Epithelial cell of proximal tubule (primary cell): ENCODE measurements around the gene FRAS1. TPM values are rescaled to one million over a fixed set of nuclear protein-coding genes. Genes with fewer than 3 reads are reported as not detected.
"Not testable (repeated sequence)": the region's sequence is repeated elsewhere in the genome, so short reads cannot be mapped to it uniquely, and the experiment has no call there.

Experiments used
- DNase-seq: peaks from one replicate; pipeline ENCODE4 v3.0.0-alpha.2; 2011; ENCODE audit warnings: low read depth
- H3K4me3 ChIP-seq: 2 replicates; pipeline ENCODE4 v1.5.1; 2011; ENCODE audit warnings: low read depth, mild to moderate bottlenecking, low read length
- total RNA-seq: library from RNA; depleted of rRNA; stranded (reverse); fragments of >200 nt; gene quantifications from 2 replicates; pipeline ENCODE4 v1.2.3, GENCODE V29; 2015
- TF ChIP-seq, protein P1 (sequence below): conservative IDR thresholded peaks from 2 replicates; pipeline ENCODE4 v1.5.1; 2012; ENCODE audit warnings: low read depth, mild to moderate bottlenecking, low read length

The FRAS1 gene
- total RNA-seq, 1 donor from 2014 or later = 9.1 TPM

DNA sequence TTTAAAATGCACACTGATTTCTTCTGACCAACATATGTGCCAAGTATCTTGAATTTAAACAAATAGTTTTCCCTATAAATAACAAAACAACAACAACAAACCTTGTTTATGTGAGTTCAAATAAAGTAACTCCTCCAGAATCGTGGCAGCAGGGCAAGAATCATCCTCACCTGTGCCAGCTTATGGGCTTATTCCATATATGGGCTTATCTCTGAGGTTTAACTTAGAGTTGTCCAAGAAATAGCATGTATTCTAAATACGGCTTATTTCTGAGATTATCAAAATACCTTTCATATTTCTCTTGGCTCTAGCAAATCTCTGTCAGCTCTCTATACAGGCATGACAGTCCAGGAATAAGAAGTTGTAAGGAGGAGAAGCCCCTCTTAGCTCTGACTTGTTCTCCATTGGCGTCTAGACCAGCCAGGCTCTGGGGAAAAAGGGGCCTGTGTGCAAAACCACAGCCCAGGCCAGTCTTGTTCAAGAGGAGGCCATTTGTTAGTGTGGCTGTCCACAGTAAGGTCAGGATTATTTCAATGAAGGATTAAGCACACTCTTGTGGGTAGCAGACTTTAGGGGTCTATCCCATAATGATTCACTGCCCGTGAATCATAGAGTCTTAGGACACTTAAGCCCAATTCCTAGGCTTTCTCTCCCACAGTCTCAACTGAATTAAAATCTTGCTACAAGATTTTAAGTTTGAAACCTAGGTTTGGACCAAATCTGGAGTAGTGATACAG is 63.2 kb downstream of the FRAS1 start:
- H3K4me3 ChIP-seq = no peak overlapping the region
- TF ChIP-seq, protein P1, sequence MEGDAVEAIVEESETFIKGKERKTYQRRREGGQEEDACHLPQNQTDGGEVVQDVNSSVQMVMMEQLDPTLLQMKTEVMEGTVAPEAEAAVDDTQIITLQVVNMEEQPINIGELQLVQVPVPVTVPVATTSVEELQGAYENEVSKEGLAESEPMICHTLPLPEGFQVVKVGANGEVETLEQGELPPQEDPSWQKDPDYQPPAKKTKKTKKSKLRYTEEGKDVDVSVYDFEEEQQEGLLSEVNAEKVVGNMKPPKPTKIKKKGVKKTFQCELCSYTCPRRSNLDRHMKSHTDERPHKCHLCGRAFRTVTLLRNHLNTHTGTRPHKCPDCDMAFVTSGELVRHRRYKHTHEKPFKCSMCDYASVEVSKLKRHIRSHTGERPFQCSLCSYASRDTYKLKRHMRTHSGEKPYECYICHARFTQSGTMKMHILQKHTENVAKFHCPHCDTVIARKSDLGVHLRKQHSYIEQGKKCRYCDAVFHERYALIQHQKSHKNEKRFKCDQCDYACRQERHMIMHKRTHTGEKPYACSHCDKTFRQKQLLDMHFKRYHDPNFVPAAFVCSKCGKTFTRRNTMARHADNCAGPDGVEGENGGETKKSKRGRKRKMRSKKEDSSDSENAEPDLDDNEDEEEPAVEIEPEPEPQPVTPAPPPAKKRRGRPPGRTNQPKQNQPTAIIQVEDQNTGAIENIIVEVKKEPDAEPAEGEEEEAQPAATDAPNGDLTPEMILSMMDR = no peak
- DNase-seq = no peak

DNA sequence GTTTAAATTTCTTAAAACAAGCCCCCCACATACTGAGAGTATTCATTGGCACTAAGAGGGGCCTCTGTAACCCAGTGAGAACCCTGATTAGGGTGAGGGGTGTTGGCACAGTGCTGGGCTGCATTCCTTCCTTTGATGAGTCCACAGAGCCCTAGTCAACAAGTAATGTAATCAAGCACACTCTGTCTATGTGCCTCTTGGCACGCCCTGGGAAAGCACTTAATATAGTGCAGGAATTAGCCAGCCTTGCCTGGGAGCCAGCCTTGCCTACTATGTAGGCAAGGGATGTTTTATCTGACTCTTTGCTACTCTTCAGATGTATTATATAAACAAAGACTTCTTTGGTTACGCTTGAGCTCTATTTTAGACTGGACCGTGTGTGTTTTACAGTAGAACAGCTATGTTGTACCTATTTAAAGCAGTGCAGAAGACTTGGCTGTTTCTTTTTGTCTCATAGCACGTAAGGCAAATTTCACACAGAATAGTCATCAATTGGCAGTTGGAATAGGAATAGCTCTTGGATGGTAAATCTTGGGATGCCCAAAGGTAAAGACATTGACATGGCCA is 64.3 kb downstream of the FRAS1 start:
- TF ChIP-seq, protein P1 = no peak
- DNase-seq = no peak

DNA sequence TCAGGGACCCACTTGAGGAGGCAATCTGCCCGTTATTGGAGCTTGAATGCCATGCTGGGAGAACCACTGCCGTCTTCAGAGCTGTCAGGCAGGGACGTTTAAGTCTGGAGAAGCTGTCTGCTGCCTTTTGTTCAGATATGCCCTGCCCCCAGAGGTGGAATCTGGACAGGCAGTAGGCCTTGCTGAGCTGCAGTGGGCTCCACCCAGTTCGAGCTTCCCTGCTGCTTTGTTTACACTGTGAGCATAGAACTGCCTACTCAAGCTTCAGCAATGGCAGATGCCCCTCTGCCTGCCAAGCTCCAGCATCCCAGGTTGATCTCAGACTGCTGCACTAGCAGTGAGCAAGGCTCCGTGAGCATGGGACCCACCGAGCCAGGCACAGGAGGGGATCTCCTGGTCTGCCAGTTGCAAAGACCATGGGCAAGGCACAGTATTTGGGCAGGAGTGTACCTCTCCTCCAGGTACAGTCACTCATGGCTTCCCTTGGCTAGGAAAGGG is 68.8 kb downstream of the FRAS1 start:
- H3K4me3 ChIP-seq, DNase-seq: not testable (repeated sequence)

More for the DNA sequence above, 64.3 kb downstream of the FRAS1 start:
- H3K4me3 ChIP-seq = no peak overlapping the region

DNA sequence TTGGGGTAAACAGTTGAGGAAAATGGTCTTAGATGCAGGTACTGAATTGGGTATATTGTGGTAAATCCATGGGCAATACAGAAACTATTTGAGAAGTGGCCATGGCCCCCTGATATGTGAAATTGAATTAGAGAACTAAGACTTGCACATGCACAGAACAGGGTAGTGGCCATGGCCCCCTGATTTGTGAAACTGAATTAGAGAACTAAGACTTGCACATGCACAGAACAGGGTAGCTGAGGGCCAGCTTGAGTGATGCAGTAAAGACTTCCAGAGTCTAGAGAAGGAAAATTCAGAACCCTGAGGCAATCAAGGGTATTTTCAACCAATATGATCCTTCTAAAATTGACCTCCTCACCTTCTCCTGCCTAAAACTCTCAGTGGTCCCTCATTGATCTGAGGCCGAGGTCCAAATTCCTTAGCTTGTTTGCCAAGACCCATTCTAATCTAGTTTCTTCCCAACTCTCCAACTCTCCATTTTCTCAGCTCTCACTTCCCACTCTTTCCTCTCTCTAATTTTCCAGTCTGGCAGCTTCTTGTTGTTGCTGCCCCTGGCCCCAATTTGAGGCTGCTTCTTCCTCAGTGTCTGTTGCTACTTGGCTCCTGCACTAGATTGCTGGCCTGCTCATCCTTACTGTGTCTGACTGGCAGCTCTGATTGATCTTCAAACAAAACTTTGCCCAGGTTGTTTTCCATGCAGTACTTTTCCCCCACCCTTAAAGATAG is 72.4 kb downstream of the FRAS1 start:
- H3K4me3 ChIP-seq = no peak overlapping the region
- no peak for DNase-seq
- TF ChIP-seq, protein P1 = no peak

DNA sequence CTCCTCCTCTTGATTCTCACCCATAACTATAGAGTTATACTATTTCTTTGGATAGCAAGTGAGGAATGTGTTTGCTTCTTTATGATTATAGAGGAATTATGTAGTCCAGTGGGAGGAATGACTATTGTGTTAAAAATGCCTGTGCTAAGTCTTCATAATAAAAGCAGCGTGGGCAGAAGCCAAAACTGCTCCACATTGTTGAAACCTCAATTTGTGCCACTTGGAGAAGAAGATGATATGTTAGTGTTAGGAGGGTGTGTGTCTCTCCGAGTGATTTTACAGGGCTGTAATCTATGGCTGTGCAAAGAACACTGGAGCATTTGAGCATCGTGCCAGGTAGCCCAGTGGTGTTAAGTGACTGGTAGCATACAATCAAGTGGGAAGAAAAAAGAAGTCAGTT is 74.3 kb downstream of the FRAS1 start:
- no peak overlapping the region for H3K4me3 ChIP-seq
- TF ChIP-seq, protein P1 = no peak
- DNase-seq = no peak

DNA sequence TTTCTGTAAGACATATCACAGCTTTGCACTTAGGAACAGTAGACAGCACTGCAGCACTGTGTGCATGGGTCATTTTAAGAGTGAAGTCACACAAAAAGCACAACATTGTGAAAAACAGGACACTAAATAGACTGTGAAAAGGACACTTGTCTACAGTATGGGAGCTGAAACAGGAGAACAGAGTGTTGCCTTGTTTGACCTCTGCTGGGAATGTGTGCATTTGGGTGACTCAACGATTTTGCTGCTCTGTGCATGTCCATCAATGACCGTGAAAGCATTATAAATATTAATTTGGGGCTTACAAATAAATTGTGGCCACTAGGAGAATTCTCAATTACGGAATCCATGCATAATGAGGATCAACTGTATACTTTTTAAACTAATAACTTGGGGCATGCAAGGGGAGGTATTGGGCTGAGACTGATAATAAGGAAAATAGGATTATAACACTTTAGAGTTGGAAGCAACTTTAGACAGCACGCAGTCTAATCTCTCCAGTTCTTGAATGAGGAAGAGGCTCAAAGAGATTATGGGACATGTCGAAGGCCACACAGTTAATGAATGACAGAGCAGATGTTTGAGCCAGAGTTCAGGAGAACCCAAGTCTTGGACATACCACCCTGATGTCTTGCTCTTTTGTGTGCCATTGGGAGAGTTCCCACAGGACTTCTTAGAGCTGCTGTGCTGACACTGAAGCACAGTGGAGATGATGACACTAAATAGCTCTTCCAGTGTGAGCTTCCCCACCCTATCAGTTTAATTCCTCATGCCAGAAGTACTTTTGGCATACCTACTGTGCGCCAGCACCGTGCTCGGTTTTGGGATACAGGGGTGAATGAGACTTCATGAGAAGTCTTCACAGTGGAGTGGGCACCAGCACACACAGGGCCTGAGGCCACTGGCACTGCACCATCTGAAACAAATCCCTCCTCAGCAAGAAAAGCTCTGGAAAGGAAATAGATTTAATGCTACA is 79.3 kb downstream of the FRAS1 start:
- TF ChIP-seq, protein P1 = no peak
- no peak overlapping the region for H3K4me3 ChIP-seq
- no peak for DNase-seq
